Astrocyte (in vitro differentiated cells and primary cell): ENCODE data around the gene LASP1. TPM values are rescaled to one million over a fixed set of nuclear protein-coding genes. Genes with fewer than 3 reads are reported as not detected.

Experiments used
- DNase-seq: peaks from one replicate; pipeline ENCODE4 v3.0.0-alpha.2; 2010; ENCODE audit warnings: low read depth
- FAIRE-seq: peaks from 2 replicates; lab custom pipeline; 2011; peaks lifted over from hg19 to GRCh38; lab: Jason Lieb, UNC
- H2AFZ ChIP-seq: 2 replicates; pipeline ENCODE4 v1.6.0; 2012; ENCODE audit warnings: low read depth, low read length, inconsistent platforms
- H3K27ac ChIP-seq: 2 replicates; pipeline ENCODE4 v1.5.1; 2011; ENCODE audit warnings: low read depth, low read length, inconsistent platforms
- H3K27me3 ChIP-seq: 2 replicates; pipeline ENCODE4 v1.6.0; 2011; ENCODE audit warnings: low read length, inconsistent platforms; ENCODE audit not compliant: insufficient read depth
- H3K36me3 ChIP-seq: 2 replicates; pipeline ENCODE4 v1.5.1; 2011; ENCODE audit warnings: low read length, inconsistent platforms; ENCODE audit not compliant: insufficient read depth
- H3K4me1 ChIP-seq: 2 replicates; pipeline ENCODE4 v1.5.1; 2011; ENCODE audit warnings: low read length, inconsistent platforms; ENCODE audit not compliant: insufficient read depth
- H3K4me2 ChIP-seq: 2 replicates; pipeline ENCODE4 v1.6.0; 2012; ENCODE audit warnings: low read length, inconsistent platforms
- H3K4me3 ChIP-seq: 2 replicates; pipeline ENCODE4 v1.5.1; 2011; ENCODE audit warnings: low read depth, mild to moderate bottlenecking, low read length, inconsistent platforms; ENCODE audit not compliant: insufficient read depth
- H3K79me2 ChIP-seq: 2 replicates; pipeline ENCODE4 v1.6.0; 2012; ENCODE audit warnings: mild to moderate bottlenecking, low read length, inconsistent platforms; ENCODE audit not compliant: insufficient read depth
- H3K9ac ChIP-seq: 2 replicates; pipeline ENCODE4 v1.6.0; 2012; ENCODE audit warnings: mild to moderate bottlenecking, low read length, inconsistent platforms
- H3K9me3 ChIP-seq: 2 replicates; pipeline ENCODE4 v1.5.1; 2012; ENCODE audit warnings: low read depth, mild to moderate bottlenecking, low read length, inconsistent platforms; ENCODE audit not compliant: insufficient read depth
- H4K20me1 ChIP-seq: 2 replicates; pipeline ENCODE4 v1.6.0; 2012; ENCODE audit warnings: low read length, inconsistent platforms; ENCODE audit not compliant: insufficient read depth
- H3K27ac Mint-ChIP-seq: one replicate; pipeline ENCODE4 v1.8.0; 2021; ENCODE audit warnings: mild to moderate bottlenecking, mixed read lengths; ENCODE audit not compliant: unreplicated experiment
- H3K27me3 Mint-ChIP-seq: one replicate; pipeline ENCODE4 v1.8.0; 2021; ENCODE audit warnings: low read depth, mixed read lengths; ENCODE audit not compliant: unreplicated experiment
- H3K36me3 Mint-ChIP-seq: one replicate; pipeline ENCODE4 v1.8.0; 2021; ENCODE audit warnings: low read depth, mixed read lengths; ENCODE audit not compliant: unreplicated experiment
- H3K4me1 Mint-ChIP-seq: one replicate; pipeline ENCODE4 v1.8.0; 2021; ENCODE audit warnings: low read depth, mixed read lengths; ENCODE audit not compliant: unreplicated experiment
- H3K4me3 Mint-ChIP-seq: one replicate; pipeline ENCODE4 v1.8.0; 2021; ENCODE audit warnings: mild to moderate bottlenecking, moderate library complexity, mixed read lengths; ENCODE audit not compliant: unreplicated experiment
- H3K9me3 Mint-ChIP-seq: one replicate; pipeline ENCODE4 v1.8.0; 2021; ENCODE audit warnings: mild to moderate bottlenecking, mixed read lengths; ENCODE audit not compliant: unreplicated experiment
- CTCF ChIP-seq: IDR thresholded peaks from 2 replicates; pipeline ENCODE4 v1.5.1; 2011; ENCODE audit warnings: low read depth, mild to moderate bottlenecking, inconsistent platforms, low read length, moderate library complexity; ENCODE audit not compliant: insufficient read depth
- EZH2 ChIP-seq: IDR thresholded peaks from 2 replicates; pipeline ENCODE4 v1.6.1; 2012; ENCODE audit warnings: mild to moderate bottlenecking, low read length, inconsistent platforms; ENCODE audit not compliant: insufficient read depth
- total RNA-seq: library from RNA; stranded (reverse); gene quantifications from 2 replicates; pipeline ENCODE4 v1.2.1, GENCODE V29; 2021

The LASP1 gene
- total RNA-seq, 1 donor from 2014 or later = 421 TPM

- Histone ChIP-seq H4K20me1 (peaks cover 94% of the 10 kb centered on the region), H3K79me2 (peaks cover 92% of the 10 kb centered on the region), H3K36me3 (peaks cover 30% of the 10 kb centered on the region), H3K9me3 (no peaks in the 10 kb centered on the region), H3K4me1 (peaks cover 13% of the 10 kb centered on the region), H3K4me2 (no peak overlapping the region), H3K27me3 (no peaks in the 10 kb centered on the region), H3K9ac (no peak overlapping the region), H2AFZ (no peak overlapping the region), H3K4me3 (no peak overlapping the region), H3K27ac (no peak overlapping the region)
- Mint-ChIP-seq H3K27me3 (no peaks in the 10 kb centered on the region), H3K9me3 (no peaks in the 10 kb centered on the region), H3K27ac (no peak overlapping the region), H3K36me3 (peaks cover 19% of the 10 kb centered on the region), H3K4me1 (peaks cover 16% of the 10 kb centered on the region), H3K4me3 (no peak overlapping the region)
- TF ChIP-seq CTCF (no peak), EZH2 (no peak)
- FAIRE-seq = no peak
- no peak for DNase-seq
Observed at GRCh38 chr17:38908676-38909181, 38.9 kb downstream of the LASP1 start.

DNA sequence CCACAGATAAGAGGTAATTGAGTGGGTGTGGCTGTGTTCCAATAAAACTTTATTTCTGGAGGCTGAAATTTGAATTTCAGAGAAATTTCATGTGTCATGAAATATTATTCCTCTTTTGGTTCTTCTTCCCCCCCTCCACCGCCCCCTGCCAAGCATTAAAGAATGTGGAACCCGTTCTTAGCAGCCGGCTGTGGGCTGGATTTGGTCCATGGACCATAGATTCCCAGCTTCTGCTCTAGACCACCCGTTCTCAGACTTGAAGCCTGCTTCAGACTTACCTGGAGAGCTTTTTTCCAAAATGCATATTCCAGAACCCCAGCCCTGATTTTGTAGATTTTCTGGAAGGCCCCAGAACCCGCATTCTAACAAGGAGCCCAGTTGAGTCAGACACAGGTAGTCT, 40.5 kb downstream of the LASP1 start:
- Histone ChIP-seq H3K9ac (no peak overlapping the region), H2AFZ (no peak overlapping the region)

More for the DNA sequence above, 40.5 kb downstream of the LASP1 start:
- Histone ChIP-seq H3K4me3 (no peak overlapping the region), H3K27me3 (no peaks in the 10 kb centered on the region), H3K79me2 (peaks cover 83% of the 10 kb centered on the region), H3K9me3 (no peaks in the 10 kb centered on the region), H4K20me1 (peaks cover 95% of the 10 kb centered on the region), H3K4me2 (no peak overlapping the region), H3K4me1 (peaks cover 13% of the 10 kb centered on the region), H3K27ac (no peak overlapping the region), H3K36me3 (peaks cover 24% of the 10 kb centered on the region)
- Mint-ChIP-seq H3K4me3 (no peak overlapping the region), H3K27ac (peak overlapping the region; percentile 85), H3K4me1 (peaks cover 16% of the 10 kb centered on the region), H3K9me3 (no peaks in the 10 kb centered on the region), H3K27me3 (no peaks in the 10 kb centered on the region), H3K36me3 (peaks cover 16% of the 10 kb centered on the region)
- TF ChIP-seq CTCF = no peak
- TF ChIP-seq EZH2 = no peak
- FAIRE-seq (no peak), DNase-seq (no peak)
